Measurements from ENCODE around the gene MTG2.

The MTG2 gene

GRCh38 chr20:62177307-62177706, 5.5 kb upstream of the MTG2 start:
- Histone ChIP-seq H3K36me3 (ENCODE audit: control insufficient read depth, insufficient read depth, low read length, severe bottlenecking) (peaks cover 28% of the 10 kb centered on the region), H3K9ac (ENCODE audit: low read length) (no peak overlapping the region), H3K27me3 (replicated peaks; ENCODE audit: control insufficient read depth, insufficient read depth, low read length) (no peaks in the 10 kb centered on the region), H3K4me1 (ENCODE audit: control insufficient read depth, insufficient read depth, low read length) (peaks cover 6% of the 10 kb centered on the region), H3K4me3 (ENCODE audit: low read length) (no peak overlapping the region), H3K9me3 (ENCODE audit: control insufficient read depth, low read length) (no peaks in the 10 kb centered on the region)
- DNase-seq (ENCODE audit: low read depth) = no peak

DNA sequence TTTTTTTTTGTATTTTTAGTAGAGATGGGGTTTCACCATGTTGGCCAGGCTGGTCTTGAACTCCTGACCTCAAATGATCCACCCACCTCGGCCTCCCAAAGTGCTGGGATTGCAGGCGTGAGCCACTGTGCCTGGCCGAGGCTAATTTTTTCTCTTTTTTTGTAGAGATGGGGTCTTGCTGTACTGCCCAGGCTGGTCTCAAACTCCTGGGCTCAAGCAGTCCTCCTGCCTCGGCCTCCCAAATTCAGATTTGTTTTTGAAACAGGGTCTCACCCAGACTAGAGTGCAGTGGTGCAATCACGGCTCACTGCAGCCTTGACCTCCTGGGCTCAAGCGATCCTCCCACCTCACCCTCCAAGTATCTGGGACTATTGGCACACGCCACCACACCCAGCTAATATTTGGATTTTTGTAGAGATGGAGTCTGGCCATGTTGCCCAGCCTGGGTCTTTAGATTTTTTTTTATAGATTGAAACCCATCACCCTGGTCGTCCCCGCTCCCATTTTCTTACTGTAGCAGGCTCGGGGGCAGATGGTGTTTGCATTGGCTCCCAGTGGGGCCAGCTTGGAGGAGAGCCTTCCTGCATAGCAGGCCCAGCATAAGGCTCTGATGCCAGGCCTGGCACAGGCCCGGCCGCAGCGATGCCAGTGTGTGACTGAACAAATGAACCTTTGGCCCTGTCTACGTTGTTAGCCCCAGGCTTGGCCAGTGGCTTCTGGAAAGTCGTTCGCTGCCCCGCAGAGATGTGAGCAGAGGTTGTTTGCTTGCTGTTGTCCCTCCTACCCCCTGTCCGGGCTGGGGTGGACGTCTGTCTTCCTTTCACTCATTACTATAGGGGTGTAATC, 4.3 kb upstream of the MTG2 start:
- H3K36me3 ChIP-seq (ENCODE audit: control insufficient read depth, insufficient read depth, low read length, severe bottlenecking) = peaks cover 23% of the 10 kb centered on the region
- H3K27me3 ChIP-seq (replicated peaks; ENCODE audit: control insufficient read depth, insufficient read depth, low read length) = no peaks in the 10 kb centered on the region
- DNase-seq (ENCODE audit: low read depth) = no peak
- peaks cover 8% of the 10 kb centered on the region for H3K4me1 ChIP-seq (ENCODE audit: control insufficient read depth, insufficient read depth, low read length)
- no peaks in the 10 kb centered on the region for H3K9me3 ChIP-seq (ENCODE audit: control insufficient read depth, low read length)
- H3K4me3 ChIP-seq (ENCODE audit: low read length) = no peak overlapping the region
- H3K9ac ChIP-seq (ENCODE audit: low read length) = no peak overlapping the region

- peaks cover 13% of the 10 kb centered on the region for H3K4me1 ChIP-seq (ENCODE audit: control insufficient read depth, insufficient read depth, low read length)
- no peak for DNase-seq (ENCODE audit: low read depth)
- no peaks in the 10 kb centered on the region for H3K9me3 ChIP-seq (ENCODE audit: control insufficient read depth, low read length)
- H3K9ac ChIP-seq (ENCODE audit: low read length) = no peak overlapping the region
- no peaks in the 10 kb centered on the region for H3K27me3 ChIP-seq (replicated peaks; ENCODE audit: control insufficient read depth, insufficient read depth, low read length)
- H3K4me3 ChIP-seq (ENCODE audit: low read length) = no peak overlapping the region
- peaks cover 23% of the 10 kb centered on the region for H3K36me3 ChIP-seq (ENCODE audit: control insufficient read depth, insufficient read depth, low read length, severe bottlenecking)
Measured at GRCh38 chr20:62179162-62179504, 3.7 kb upstream of the MTG2 start.

- H3K36me3 ChIP-seq (ENCODE audit: control insufficient read depth, insufficient read depth, low read length, severe bottlenecking) = peaks cover 7% of the 10 kb centered on the region
- peak overlapping the region; percentile 99 for H3K9ac ChIP-seq (ENCODE audit: low read length)
- H3K9me3 ChIP-seq (ENCODE audit: control insufficient read depth, low read length) = no peaks in the 10 kb centered on the region
- no peak for DNase-seq (ENCODE audit: low read depth)
- H3K4me3 ChIP-seq (ENCODE audit: low read length) = peak overlapping the region; percentile 99
- H3K4me1 ChIP-seq (ENCODE audit: control insufficient read depth, insufficient read depth, low read length) = peaks cover 18% of the 10 kb centered on the region
- no peaks in the 10 kb centered on the region for H3K27me3 ChIP-seq (replicated peaks; ENCODE audit: control insufficient read depth, insufficient read depth, low read length)
Measured at GRCh38 chr20:62181808-62182207, 1.0 kb upstream of the MTG2 start.

- Histone ChIP-seq H3K9me3 (ENCODE audit: control insufficient read depth, low read length) (no peaks in the 10 kb centered on the region), H3K36me3 (ENCODE audit: control insufficient read depth, insufficient read depth, low read length, severe bottlenecking) (peaks cover 7% of the 10 kb centered on the region), H3K4me3 (ENCODE audit: low read length) (peak overlapping the region; percentile 99), H3K9ac (ENCODE audit: low read length) (peak overlapping the region; percentile 99), H3K4me1 (ENCODE audit: control insufficient read depth, insufficient read depth, low read length) (peaks cover 29% of the 10 kb centered on the region), H3K27me3 (replicated peaks; ENCODE audit: control insufficient read depth, insufficient read depth, low read length) (no peaks in the 10 kb centered on the region)
- DNase-seq (ENCODE audit: low read depth) = peak; percentile 49
Measured at GRCh38 chr20:62183426-62184142, 756 bp downstream of the MTG2 start.

DNA sequence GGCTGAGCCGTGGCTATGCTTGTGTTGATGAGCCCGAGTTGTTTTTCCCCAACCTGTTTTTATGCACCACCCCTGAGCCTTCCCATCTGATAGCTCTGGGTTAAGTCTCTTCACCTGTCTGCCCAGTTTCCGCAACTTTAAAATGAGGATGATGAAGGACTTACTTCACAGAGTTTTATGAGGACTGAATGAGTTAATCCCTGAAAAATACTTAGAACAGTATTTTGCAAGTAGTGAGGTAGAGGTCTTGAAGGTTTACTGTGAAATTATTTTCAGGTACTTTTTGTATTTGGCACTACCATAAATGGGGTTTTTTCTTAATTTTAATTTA, 3.2 kb downstream of the MTG2 start:
- Histone ChIP-seq H3K9ac (ENCODE audit: low read length) (no peak overlapping the region), H3K36me3 (ENCODE audit: control insufficient read depth, insufficient read depth, low read length, severe bottlenecking) (peaks cover 12% of the 10 kb centered on the region), H3K4me3 (ENCODE audit: low read length) (no peak overlapping the region), H3K27me3 (replicated peaks; ENCODE audit: control insufficient read depth, insufficient read depth, low read length) (no peaks in the 10 kb centered on the region), H3K4me1 (ENCODE audit: control insufficient read depth, insufficient read depth, low read length) (peaks cover 29% of the 10 kb centered on the region), H3K9me3 (ENCODE audit: control insufficient read depth, low read length) (no peaks in the 10 kb centered on the region)
- DNase-seq (ENCODE audit: low read depth) = no peak

GRCh38 chr20:62186887-62187866, 4.3 kb downstream of the MTG2 start:
- Histone ChIP-seq H3K9me3 (ENCODE audit: control insufficient read depth, low read length) (no peaks in the 10 kb centered on the region), H3K27me3 (replicated peaks; ENCODE audit: control insufficient read depth, insufficient read depth, low read length) (no peaks in the 10 kb centered on the region), H3K4me3 (ENCODE audit: low read length) (peak overlapping the region; percentile 35), H3K4me1 (ENCODE audit: control insufficient read depth, insufficient read depth, low read length) (peaks cover 23% of the 10 kb centered on the region), H3K9ac (ENCODE audit: low read length) (peak overlapping the region; percentile 24), H3K36me3 (ENCODE audit: control insufficient read depth, insufficient read depth, low read length, severe bottlenecking) (peaks cover 17% of the 10 kb centered on the region)
- peak; percentile 4 for DNase-seq (ENCODE audit: low read depth)

DNA sequence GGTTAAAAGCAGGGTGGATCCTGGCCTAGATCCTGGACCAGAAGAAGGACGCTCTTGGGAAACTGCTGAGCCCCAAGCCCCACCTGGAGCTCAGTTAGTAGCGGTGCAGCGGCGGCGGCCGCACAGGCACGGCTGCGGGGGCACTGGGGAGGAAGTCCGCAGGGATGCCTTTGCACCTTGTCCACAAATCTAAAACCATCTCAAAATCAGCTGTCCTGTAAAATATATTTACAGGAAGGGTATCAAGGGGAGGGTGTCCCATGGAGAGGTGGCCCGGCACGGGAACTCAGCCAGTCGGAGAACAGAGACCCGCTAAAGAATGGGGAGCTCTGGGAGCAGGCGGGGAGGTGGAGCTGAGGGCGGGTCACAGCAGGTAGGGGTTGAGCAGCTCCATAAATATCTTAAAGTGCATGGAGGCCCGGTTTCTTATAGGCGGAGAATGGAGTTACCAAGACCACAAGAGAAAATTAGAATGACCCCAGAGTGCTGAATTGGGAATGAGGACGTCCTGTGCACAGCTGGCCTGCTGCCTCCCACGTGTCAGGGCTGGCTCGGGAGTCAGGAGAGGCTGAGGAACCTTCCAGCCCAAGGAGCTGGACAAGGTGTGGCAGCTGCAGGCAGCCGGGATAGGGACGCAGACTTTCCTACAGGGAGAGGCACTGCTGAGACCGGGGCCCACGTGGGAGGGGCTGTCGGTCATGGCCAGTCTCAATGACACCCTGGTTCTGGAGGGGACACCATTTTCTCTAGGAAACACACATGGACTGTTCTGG, 8.0 kb downstream of the MTG2 start:
- no peaks in the 10 kb centered on the region for H3K9me3 ChIP-seq (ENCODE audit: control insufficient read depth, low read length)
- peaks cover 16% of the 10 kb centered on the region for H3K4me1 ChIP-seq (ENCODE audit: control insufficient read depth, insufficient read depth, low read length)
- DNase-seq (ENCODE audit: low read depth) = no peak
- H3K9ac ChIP-seq (ENCODE audit: low read length) = no peak overlapping the region
- peaks cover 35% of the 10 kb centered on the region for H3K36me3 ChIP-seq (ENCODE audit: control insufficient read depth, insufficient read depth, low read length, severe bottlenecking)
- H3K4me3 ChIP-seq (ENCODE audit: low read length) = no peak overlapping the region
- no peaks in the 10 kb centered on the region for H3K27me3 ChIP-seq (replicated peaks; ENCODE audit: control insufficient read depth, insufficient read depth, low read length)

DNA sequence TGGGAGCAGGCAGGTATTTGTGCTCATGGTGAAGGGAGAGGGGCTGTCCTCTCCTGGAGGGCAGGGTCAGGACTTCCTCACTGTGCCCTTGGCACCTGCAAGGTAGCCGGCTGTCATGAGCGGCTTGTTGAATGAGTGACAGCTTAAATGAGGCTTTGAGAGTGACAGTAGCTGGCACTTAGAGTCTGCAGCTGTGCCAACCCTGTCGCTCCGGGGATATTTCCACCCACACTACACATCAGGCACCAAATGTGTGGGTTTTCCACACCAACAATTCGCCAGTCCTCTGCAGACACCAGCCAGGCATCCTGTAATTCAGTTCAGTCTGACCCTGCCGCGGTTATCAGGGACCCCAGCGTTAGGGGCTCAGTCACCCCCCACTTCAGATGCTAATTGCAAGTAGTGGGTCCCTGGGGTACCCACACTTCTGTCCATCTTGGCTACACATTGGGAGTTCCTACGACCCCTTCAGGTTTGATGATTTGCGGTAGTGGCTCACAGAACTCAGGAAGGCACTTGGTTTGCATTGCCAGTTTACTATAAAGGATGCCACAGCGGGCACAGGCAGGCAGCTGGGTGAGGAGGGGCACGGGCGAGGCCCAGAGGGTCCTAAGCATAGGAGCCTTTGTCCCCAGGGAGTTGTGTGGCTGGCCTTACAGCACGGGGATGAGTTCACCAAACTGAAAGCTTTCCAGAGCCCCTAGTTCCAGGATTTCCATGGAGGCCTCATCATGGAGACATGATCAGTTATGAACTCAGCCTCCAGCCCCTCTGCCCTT, 9.1 kb downstream of the MTG2 start:
- Histone ChIP-seq H3K9me3 (ENCODE audit: control insufficient read depth, low read length) (no peaks in the 10 kb centered on the region), H3K4me3 (ENCODE audit: low read length) (no peak overlapping the region), H3K36me3 (ENCODE audit: control insufficient read depth, insufficient read depth, low read length, severe bottlenecking) (peaks cover 42% of the 10 kb centered on the region), H3K9ac (ENCODE audit: low read length) (no peak overlapping the region), H3K4me1 (ENCODE audit: control insufficient read depth, insufficient read depth, low read length) (peaks cover 13% of the 10 kb centered on the region), H3K27me3 (replicated peaks; ENCODE audit: control insufficient read depth, insufficient read depth, low read length) (no peaks in the 10 kb centered on the region)
- no peak for DNase-seq (ENCODE audit: low read depth)

DNA sequence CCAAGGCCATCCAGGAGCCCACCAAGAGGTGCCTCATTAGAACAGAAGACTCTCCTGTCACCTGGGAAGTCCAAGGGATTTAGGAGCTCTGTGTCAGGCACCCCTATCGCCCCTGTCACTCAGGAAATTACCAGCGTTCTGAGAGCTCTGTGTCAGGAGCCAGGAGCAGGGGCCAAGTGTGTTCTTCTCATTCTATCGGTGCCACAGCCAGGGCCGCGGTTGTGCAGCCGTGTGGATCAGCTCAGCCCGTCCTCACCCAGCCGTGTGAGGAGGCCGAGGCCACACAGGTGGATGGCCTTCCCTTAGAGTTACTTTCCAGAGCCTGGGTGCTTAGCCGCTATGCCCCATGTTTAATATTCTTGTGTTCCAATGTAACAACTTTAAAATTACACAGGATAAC, 9.8 kb downstream of the MTG2 start:
- peaks cover 47% of the 10 kb centered on the region for H3K36me3 ChIP-seq (ENCODE audit: control insufficient read depth, insufficient read depth, low read length, severe bottlenecking)
- H3K9me3 ChIP-seq (ENCODE audit: control insufficient read depth, low read length) = no peaks in the 10 kb centered on the region
- peaks cover 6% of the 10 kb centered on the region for H3K4me1 ChIP-seq (ENCODE audit: control insufficient read depth, insufficient read depth, low read length)
- H3K9ac ChIP-seq (ENCODE audit: low read length) = no peak overlapping the region
- no peaks in the 10 kb centered on the region for H3K27me3 ChIP-seq (replicated peaks; ENCODE audit: control insufficient read depth, insufficient read depth, low read length)
- no peak for DNase-seq (ENCODE audit: low read depth)
- no peak overlapping the region for H3K4me3 ChIP-seq (ENCODE audit: low read length)

Measured in adipocyte (in vitro differentiated cells).